OCI-LY1 (cell line): Measurements from ENCODE around the gene MYO10.

ENCODE experiments used
- H2AFZ ChIP-seq: fragments of 200-600 bp; sonication (generic), shearing (Covaris generic); 2 replicates; pipeline ENCODE4 v1.6.0; 2014; ENCODE audit warnings: antibody characterized with exemption, mild to moderate bottlenecking, low read length
- H3F3A ChIP-seq: fragments of 200-600 bp; sonication (generic), shearing (Covaris generic); 2 replicates; pipeline ENCODE4 v1.6.0; 2014; ENCODE audit warnings: mild to moderate bottlenecking, antibody characterized with exemption, low read length, moderate library complexity; ENCODE audit not compliant: insufficient read depth
- H3K27ac ChIP-seq: fragments of 200-600 bp; sonication (generic); 2 replicates; pipeline ENCODE4 v1.5.1; 2014; ENCODE audit warnings: low read length, mixed run types, mild to moderate bottlenecking, low read depth; ENCODE audit not compliant: poor library complexity, severe bottlenecking
- H3K27me3 ChIP-seq: fragments of 200-600 bp; sonication (generic); 2 replicates; pipeline ENCODE4 v1.6.0; 2014; ENCODE audit warnings: antibody characterized with exemption, mild to moderate bottlenecking, low read length, moderate library complexity; ENCODE audit not compliant: insufficient read depth
- H3K36me3 ChIP-seq: fragments of 200-600 bp; sonication (generic); 2 replicates; pipeline ENCODE4 v1.6.1; 2014; ENCODE audit warnings: mild to moderate bottlenecking, antibody characterized with exemption, low read length, moderate library complexity, mixed read lengths; ENCODE audit not compliant: insufficient read depth
- H3K4me1 ChIP-seq: fragments of 200-600 bp; sonication (generic); 2 replicates; pipeline ENCODE4 v1.5.1; 2014; ENCODE audit warnings: mild to moderate bottlenecking, low read length, moderate library complexity; ENCODE audit not compliant: insufficient read depth, severe bottlenecking
- H3K4me2 ChIP-seq: fragments of 200-600 bp; sonication (generic), shearing (Covaris generic); 2 replicates; pipeline ENCODE4 v1.6.1; 2014; ENCODE audit warnings: low read length
- H3K4me3 ChIP-seq: fragments of 200-600 bp; sonication (generic); 2 replicates; pipeline ENCODE4 v1.5.1; 2014; ENCODE audit warnings: low read length, low read depth, mild to moderate bottlenecking, mixed read lengths; ENCODE audit not compliant: poor library complexity, severe bottlenecking
- H3K79me2 ChIP-seq: fragments of 200-600 bp; shearing (Covaris generic); 2 replicates; pipeline ENCODE4 v1.6.1; 2016; ENCODE audit warnings: mixed run types, low read length, mixed read lengths; ENCODE audit not compliant: insufficient read depth
- H3K9ac ChIP-seq: fragments of 200-600 bp; sonication (generic), shearing (Covaris generic); 2 replicates; pipeline ENCODE4 v1.6.1; 2014; ENCODE audit warnings: mild to moderate bottlenecking, low read length, mixed read lengths
- H3K9me2 ChIP-seq: fragments of 200-600 bp; sonication (generic), shearing (Covaris generic); 2 replicates; pipeline ENCODE4 v1.6.1; 2014; ENCODE audit warnings: low read depth, mild to moderate bottlenecking, low read length, mixed read lengths
- H3K9me3 ChIP-seq: fragments of 200-600 bp; shearing (Covaris generic); 2 replicates; pipeline ENCODE4 v1.6.1; 2014; ENCODE audit warnings: low read length, mixed read lengths
- H4K20me1 ChIP-seq: fragments of 200-600 bp; sonication (generic), shearing (Covaris generic); 2 replicates; pipeline ENCODE4 v1.6.0; 2016; ENCODE audit warnings: mild to moderate bottlenecking, low read length; ENCODE audit not compliant: insufficient read depth
- EZH2 ChIP-seq: fragments of 200-600 bp; sonication (generic), shearing (Covaris generic); IDR thresholded peaks from 2 replicates; pipeline ENCODE4 v1.8.0; 2017; ENCODE audit warnings: borderline replicate concordance, mixed run types, mild to moderate bottlenecking, antibody characterized with exemption, low read length, moderate library complexity, mixed read lengths
- TF ChIP-seq, protein P1 (sequence below): fragments of 200-600 bp; sonication (generic), shearing (Covaris generic); IDR thresholded peaks from 2 replicates; pipeline ENCODE4 v1.5.1; 2017; ENCODE audit warnings: mild to moderate bottlenecking, antibody characterized with exemption, low read length, moderate library complexity, mixed read lengths

MYO10 gene

GRCh38 chr5:16806711-16807546 is 129.2 kb downstream of the MYO10 start:
- Histone ChIP-seq H3K4me1 (no peaks in the 10 kb centered on the region), H3K9ac (no peak overlapping the region), H3K9me3 (no peaks in the 10 kb centered on the region), H3K9me2 (no peaks in the 10 kb centered on the region), H3K27me3 (no peaks in the 10 kb centered on the region), H3K36me3 (no peaks in the 10 kb centered on the region), H4K20me1 (no peaks in the 10 kb centered on the region), H3K79me2 (no peaks in the 10 kb centered on the region), H2AFZ (no peak overlapping the region), H3K4me2 (no peak overlapping the region), H3K4me3 (no peak overlapping the region), H3F3A (no peaks in the 10 kb centered on the region), H3K27ac (no peak overlapping the region)
- TF ChIP-seq EZH2: no peak
- TF ChIP-seq, protein P1, sequence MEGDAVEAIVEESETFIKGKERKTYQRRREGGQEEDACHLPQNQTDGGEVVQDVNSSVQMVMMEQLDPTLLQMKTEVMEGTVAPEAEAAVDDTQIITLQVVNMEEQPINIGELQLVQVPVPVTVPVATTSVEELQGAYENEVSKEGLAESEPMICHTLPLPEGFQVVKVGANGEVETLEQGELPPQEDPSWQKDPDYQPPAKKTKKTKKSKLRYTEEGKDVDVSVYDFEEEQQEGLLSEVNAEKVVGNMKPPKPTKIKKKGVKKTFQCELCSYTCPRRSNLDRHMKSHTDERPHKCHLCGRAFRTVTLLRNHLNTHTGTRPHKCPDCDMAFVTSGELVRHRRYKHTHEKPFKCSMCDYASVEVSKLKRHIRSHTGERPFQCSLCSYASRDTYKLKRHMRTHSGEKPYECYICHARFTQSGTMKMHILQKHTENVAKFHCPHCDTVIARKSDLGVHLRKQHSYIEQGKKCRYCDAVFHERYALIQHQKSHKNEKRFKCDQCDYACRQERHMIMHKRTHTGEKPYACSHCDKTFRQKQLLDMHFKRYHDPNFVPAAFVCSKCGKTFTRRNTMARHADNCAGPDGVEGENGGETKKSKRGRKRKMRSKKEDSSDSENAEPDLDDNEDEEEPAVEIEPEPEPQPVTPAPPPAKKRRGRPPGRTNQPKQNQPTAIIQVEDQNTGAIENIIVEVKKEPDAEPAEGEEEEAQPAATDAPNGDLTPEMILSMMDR: no peak

DNA sequence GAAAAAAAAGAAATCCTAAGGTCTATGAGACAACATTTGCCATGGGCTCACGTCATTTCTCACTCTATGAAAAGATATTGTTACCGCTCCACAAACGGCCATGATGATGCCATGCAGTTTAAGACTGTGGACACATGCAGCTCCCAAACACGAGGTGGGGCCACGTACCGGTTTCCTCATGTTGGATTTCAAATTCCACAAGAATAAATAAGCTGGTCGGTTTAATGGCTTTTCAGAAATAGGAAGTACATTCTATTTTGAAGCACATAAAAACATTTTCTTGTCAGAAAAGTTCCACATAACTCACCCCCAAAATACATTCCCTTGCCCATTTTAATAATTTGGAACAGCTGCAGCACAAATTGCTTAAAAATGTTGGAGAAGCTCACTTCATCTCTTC is 130.6 kb downstream of the MYO10 start:
- H3K9me2 ChIP-seq: no peaks in the 10 kb centered on the region
- H3F3A ChIP-seq: no peaks in the 10 kb centered on the region
- no peak overlapping the region for H3K9ac ChIP-seq
- no peak for TF ChIP-seq EZH2
- TF ChIP-seq, protein P1: no peak
- H3K4me1 ChIP-seq: no peaks in the 10 kb centered on the region
- no peaks in the 10 kb centered on the region for H3K9me3 ChIP-seq
- H3K79me2 ChIP-seq: no peaks in the 10 kb centered on the region
- H3K36me3 ChIP-seq: no peaks in the 10 kb centered on the region
- H3K27me3 ChIP-seq: no peaks in the 10 kb centered on the region
- H3K27ac ChIP-seq: no peak overlapping the region
- H4K20me1 ChIP-seq: no peaks in the 10 kb centered on the region
- no peak overlapping the region for H3K4me2 ChIP-seq
- no peak overlapping the region for H3K4me3 ChIP-seq
- no peak overlapping the region for H2AFZ ChIP-seq

- Histone ChIP-seq H3K79me2 (no peaks in the 10 kb centered on the region), H4K20me1 (no peaks in the 10 kb centered on the region), H3K27me3 (no peaks in the 10 kb centered on the region), H3K4me2 (no peak overlapping the region), H2AFZ (no peak overlapping the region), H3K9ac (no peak overlapping the region), H3F3A (no peaks in the 10 kb centered on the region), H3K4me1 (no peaks in the 10 kb centered on the region), H3K9me3 (no peaks in the 10 kb centered on the region), H3K36me3 (no peaks in the 10 kb centered on the region), H3K4me3 (no peak overlapping the region), H3K9me2 (no peaks in the 10 kb centered on the region), H3K27ac (no peak overlapping the region)
- no peak for TF ChIP-seq EZH2
- TF ChIP-seq, protein P1: no peak
Measured at GRCh38 chr5:16803831-16804230, 132.3 kb downstream of the MYO10 start.
